Tibial nerve (tissue), 4 donors: ENCODE results near the gene REC114.

ENCODE experiments used
- CTCF ChIP-seq, 5 experiments: fragments of 200-600 bp in 3 of 5; fragments of 450-650 bp in 2 of 5; sonication (generic) in 3 of 5; IDR thresholded peaks; one replicate each; pipeline ENCODE4 v1.5.1; 2016 to 2019; ENCODE audit warnings: antibody characterized with exemption in 5 of 5, mild to moderate bottlenecking in 3 of 5, moderate library complexity in 2 of 5
- EP300 ChIP-seq, 2 donors: sonication (generic); formaldehyde crosslinking; IDR thresholded peaks; one replicate each; pipeline ENCODE4 v1.6.1; 2017; ENCODE audit warnings: antibody characterized with exemption in 2 of 2, mild to moderate bottlenecking in 1 of 2
- POLR2A ChIP-seq, 2 donors: fragments of 450-650 bp; IDR thresholded peaks; one replicate each; pipeline ENCODE4 v1.6.1; 2017; ENCODE audit warnings: antibody characterized with exemption in 2 of 2, mild to moderate bottlenecking in 2 of 2, moderate library complexity in 2 of 2

- TF ChIP-seq CTCF (IDR thresholded peaks at IDR 0.05) (no peak), POLR2A (IDR thresholded peaks at IDR 0.05) (no peak), EP300 (IDR thresholded peaks at IDR 0.05) (no peak)
Measured at GRCh38 chr15:73483053-73483452, 40.1 kb downstream of the REC114 start.
